GM19239 (cell line): ENCODE results near the gene ASH1L.
A peak's percentile ranks its signal among the peaks of the same experiment; 100 is the strongest.
"Not testable (repeated sequence)": the region's sequence is repeated elsewhere in the genome, so short reads cannot be mapped to it uniquely, and the experiment has no call there.

ENCODE experiments used
- DNase-seq: peaks from one replicate; pipeline ENCODE4 v3.0.0; 2011; ENCODE audit warnings: low spot score; ENCODE audit not compliant: insufficient read length
- FAIRE-seq: peaks from 2 replicates; lab custom pipeline; 2011; peaks lifted over from hg19 to GRCh38; lab: Jason Lieb, UNC

ASH1L gene

DNA sequence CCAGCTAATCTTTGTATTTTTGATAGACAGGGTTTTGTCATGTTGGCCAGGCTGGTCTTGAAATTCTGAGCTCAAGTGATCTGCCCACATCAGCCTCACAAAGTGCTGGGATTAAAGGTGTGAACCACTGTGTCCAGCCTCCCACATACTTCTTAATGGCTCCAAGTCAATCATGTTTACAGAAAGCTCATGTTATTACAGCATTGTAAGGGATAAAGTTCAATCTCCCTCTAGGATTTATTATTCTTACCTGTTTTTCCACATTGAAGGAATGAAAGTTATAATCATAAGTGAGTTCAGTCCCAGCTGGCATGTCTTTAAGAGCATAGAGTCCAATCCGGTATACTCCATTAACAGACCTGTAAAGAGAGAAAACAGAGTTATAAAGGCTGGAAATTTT is 202.6 kb downstream of the ASH1L start:
- DNase-seq (no peak), FAIRE-seq (no peak)

DNA sequence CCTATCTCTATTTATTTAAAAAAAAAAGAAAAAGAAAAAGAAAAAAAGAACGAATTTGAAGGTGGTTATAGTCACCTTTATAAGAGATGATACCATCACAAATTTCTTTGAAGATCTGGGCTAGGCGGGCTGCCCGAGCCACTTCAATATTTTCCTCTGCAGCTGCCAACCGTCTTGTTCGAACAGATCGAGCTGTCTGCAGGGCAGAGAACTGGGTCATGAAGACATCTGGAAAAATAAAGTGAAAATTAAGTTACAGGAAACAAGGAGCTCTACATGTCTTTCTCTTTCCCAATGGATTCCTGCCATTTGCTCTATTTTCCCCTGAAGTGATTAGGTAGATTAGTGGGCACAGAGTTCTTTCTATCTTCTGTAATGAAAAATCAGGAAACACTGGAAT is 210.0 kb downstream of the ASH1L start:
- no peak for DNase-seq
- FAIRE-seq = no peak

DNA sequence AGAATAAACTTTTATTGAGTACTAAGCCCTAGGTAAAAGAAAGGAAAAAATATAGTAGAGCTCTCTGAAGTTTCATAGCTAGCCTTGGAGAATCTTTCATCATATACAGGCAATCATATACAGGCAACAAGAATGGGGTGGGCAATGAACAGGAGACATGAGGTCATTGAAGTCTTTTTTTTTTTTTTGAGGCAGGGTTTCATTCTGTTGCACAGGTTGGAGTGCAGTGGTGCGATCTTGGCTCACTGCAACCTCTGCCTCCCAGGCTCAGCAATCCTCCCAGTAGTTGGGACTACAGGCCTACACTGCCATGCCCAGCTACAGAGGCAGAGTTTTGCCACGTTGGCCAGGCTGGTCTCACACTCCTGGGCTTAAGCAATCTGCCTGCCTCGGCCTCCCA is 219.8 kb downstream of the ASH1L start:
- FAIRE-seq (no peak), DNase-seq (no peak)

DNA sequence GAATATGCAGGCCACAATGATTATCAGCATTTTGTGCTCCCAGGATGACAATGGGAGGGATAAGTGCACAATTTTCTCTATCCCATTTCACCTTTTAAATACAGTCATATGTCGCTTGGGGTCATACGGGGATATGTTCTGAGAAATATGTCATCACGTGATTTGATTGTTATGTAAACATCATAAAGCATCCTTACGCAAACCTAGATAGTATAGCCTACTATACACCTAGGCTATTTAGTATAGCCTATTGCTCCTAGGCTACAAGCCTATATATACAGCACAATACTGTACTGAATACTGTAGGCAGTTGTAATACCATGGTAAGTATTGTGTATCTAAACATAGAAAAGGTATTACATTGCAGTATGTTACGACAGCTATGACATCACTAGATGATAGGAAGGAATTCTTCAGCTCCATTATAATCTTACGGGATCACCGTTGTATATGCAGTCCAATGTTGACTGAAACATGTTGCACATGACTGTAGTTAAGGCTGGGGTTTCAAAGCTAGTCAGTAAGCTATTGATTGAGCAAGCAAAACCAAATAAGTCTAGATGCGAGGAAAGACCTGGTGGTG is 223.0 kb downstream of the ASH1L start:
- FAIRE-seq = no peak
- no peak for DNase-seq

DNA sequence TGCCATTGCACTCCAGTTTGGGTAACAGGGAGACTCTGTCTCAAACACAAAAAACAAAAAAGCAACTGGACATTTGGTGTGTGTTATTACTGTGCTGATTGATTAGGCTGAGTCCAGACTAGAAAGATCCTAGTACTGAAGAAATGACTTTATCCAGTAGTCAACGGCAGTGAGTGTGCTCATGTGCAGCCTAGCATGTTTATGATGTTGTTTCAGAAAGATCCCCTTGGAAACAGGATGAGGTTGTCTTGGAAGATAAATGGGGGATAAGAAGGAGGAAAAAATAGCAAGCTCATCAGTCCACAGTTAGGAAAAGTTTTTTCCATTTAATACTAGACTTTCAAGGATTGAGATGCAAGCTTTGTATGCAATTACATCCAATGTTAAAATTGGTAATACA is 227.6 kb downstream of the ASH1L start:
- no peak for FAIRE-seq
- no peak for DNase-seq

DNA sequence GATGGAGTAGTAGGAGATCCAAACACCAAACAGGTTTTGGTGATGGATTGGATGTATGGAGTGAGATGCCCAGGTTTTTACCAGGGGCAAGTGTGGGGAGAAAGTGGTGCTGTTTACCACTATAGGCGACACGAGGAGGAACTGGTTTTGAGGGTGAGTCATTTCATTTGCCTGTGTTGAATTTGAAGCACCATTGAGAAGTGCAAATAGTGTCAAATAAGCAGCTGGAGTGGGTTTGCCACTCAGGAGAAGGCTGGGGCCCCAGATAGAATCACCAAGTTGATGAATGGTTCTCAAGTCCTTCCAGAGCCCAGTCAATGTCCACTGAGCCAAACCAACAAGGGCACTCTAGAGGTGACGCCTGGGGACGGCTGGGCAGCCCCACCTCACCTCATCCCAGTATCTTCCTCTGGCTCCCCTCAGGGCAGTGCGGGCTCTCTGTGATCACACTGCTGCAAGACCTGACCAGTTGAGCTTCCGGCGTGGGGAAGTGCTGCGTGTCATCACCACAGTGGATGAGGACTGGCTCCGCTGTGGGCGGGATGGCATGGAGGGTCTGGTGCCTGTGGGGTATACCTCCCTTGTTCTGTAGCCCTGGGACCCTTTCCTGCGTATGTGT is 232.5 kb downstream of the ASH1L start:
- DNase-seq (no peak), FAIRE-seq (no peak)

DNA sequence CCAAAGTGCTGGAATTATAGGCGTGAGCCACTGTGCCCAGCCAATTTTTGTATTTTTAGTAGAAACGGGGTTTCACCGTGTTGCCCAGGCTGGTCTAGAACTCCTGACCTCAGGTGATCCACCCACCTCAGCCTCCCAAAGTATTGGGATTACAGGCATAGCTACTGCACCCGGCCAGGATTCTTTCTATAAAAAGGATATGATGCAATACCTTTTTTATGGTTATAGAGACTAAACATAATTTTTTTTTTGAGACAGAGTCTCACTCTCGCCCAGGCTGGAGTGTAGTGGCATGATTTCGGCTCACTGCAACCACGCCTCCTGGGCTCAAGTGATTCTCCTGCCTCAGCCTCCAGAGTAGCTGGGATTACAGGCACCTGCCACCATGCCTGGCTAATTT is 233.7 kb downstream of the ASH1L start:
- not testable (repeated sequence) for DNase-seq, FAIRE-seq

DNA sequence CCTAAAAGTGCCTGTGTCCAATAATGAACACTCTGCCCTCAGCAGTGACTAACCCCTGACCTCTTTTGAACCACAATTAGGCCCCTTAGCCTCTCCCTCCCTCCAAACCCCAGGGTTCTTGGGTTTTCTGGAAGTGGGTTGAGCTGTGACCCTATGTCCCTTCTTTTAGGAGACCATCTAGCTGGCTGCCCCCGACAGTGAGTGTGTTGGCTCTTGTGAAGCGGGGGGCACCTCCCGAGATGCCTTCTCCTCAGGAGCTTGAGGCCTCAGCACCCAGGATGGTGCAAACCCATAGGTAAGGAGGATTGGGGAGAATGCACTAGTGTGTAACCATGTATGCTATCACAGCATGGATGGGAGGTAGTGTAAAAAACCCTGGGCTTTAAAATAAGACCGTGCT is 234.6 kb downstream of the ASH1L start:
- DNase-seq = no peak
- no peak for FAIRE-seq

DNA sequence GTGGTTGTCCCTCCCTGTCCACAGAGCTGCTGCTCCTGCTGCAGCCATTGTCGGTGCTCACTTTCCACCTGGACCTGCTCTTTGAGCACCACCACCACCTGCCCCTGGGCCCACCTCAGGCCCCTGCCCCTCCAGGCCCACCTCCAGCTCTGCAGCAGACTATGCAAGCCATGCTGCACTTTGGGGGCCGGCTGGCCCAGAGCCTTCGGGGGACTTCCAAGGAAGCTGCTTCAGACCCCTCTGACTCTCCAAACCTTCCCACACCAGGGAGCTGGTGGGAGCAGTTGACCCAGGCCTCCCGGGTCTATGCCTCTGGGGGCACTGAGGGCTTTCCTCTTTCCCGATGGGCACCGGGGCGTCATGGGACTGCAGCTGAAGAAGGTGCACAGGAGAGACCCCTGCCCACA is 236.0 kb downstream of the ASH1L start:
- no peak for FAIRE-seq

DNA sequence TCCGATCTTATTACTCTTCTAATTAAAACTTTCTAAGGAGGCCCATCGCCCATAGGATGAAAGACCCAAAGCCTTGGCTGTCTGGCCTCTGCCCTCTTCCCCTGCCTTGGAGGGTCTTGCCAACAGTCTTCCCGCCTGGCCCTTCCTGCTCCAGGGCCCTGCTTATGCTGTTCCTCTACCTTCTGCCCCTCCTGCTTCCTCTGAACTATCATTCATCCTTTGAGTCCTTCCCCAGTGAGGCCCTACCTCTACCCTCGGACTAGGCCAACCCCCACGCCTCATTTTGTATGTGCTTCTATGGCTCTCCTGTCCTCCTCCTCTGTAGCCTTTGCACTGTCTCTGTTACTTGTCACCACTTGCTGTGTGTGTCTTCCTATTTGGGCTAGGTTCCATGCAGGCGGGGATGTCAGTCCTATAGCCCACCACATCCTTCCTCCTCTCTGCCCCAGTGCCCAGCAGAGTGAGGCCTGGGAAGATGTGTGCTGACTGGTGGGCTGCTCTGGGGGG is 236.5 kb downstream of the ASH1L start:
- peak; percentile 56 for FAIRE-seq
- no peak for DNase-seq

More for the DNA sequence above, 236.0 kb downstream of the ASH1L start:
- no peak for DNase-seq

DNA sequence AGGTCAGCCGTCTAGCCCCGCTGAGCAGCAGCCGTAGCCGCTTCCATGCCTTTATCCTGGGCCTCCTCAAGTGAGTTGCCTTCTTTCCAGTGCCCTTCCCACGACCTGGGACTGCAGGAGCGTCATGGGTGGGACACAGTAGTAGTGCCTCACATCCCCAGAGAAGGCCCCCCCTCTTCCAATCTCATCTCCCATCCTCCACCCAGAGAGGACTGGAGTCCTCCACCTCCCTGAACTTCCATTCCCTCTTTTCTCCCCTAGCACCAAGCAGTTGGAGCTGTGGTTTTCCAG is 237.1 kb downstream of the ASH1L start:
- FAIRE-seq = no peak
- no peak for DNase-seq

DNA sequence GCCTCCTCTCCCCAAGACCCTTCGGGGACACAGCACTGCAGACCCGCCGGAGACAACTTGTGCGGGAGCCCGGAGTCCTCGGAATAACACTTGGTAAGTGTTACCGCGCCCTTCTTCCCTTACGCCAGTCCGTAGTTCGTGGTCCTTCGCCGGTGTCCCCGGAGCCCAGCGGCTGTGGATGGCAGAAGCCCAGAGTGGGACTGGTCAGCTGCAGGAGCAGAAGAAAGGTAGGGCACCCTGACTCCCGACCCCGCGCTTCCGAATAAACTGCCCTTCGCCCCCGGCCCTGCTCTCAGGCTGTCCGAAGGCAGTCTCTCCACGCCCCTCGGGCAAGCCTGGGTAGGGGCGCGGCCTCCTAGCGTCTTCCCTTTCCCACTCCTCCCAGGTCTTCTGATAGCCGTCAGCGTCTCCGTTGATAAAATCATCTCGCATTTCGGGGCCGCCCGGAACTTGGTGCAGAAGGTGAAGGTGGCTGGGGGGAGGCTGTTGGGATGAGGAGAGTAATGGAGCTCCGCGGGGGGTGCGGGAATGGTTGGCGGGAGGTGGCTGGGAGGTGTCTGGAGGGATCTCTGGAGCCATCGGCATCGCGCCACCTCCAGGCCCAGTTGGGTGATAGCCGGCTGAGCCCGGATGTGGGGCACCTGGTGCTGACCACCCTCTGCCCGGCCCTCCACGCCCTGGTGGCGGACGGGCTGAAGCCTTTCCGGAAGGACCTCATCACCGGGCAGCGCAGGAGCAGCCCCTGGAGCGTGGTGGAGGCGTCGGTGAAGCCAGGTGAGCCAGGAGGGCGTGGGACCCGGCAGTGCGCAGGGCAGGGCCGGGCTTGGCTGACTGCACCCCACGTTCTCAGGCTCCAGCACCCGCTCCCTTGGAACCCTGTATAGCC is 237.6 kb downstream of the ASH1L start:
- no peak for FAIRE-seq

DNA sequence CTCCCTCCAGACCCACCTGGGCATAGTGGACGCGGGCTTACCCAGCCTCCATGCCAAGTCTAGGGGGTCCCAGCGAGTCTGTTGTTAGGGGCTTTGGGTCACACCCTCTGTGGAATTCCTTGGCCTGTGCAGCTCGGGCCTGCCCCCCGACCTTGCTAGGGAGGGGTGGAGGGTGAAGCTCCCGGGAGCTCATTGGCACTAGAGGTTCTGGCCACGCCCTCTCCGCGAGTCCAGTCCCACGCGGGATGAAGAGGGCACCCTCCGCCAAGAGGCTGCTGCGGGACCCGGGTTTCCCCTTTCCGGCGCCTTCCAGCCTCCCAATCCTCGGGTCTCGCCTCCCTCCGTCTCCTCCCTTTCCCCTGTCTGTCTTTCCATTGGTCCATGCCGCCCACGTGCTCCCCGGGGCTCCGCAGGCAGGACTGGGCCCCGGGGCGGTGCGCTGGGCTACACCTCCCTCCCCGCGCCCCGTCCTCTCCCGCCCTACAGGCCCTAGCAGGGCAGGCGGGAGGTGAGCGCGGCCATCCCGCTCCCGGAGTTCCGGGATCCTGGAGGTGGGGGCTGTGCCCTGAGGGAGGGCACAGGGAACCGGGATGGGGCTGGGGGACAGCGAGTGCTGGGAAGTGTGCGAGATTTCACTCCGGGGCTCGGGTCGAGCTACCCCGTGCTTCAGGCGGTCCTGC is 238.4 kb downstream of the ASH1L start:
- DNase-seq = peak; percentile 87
- peak; percentile 95 for FAIRE-seq

More for the DNA sequence above, 237.6 kb downstream of the ASH1L start:
- peak; percentile 23 for DNase-seq

DNA sequence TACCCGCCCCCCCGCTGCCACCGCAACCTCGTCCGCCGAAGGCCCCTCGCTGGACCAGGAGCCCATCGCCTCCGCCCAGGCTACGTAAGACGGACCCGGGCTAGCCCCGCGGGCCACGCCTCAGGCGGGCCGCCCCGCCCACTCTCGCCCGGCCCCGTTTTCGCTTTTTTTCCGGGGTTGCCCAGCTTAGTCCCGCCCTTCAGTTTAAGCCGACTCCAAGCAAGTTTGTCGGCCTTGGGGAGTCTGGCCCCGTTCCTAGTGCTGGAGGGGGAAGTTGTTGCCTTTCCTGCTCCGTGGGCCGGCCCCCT is 238.9 kb downstream of the ASH1L start:
- DNase-seq (peak; percentile 64), FAIRE-seq (no peak)

DNA sequence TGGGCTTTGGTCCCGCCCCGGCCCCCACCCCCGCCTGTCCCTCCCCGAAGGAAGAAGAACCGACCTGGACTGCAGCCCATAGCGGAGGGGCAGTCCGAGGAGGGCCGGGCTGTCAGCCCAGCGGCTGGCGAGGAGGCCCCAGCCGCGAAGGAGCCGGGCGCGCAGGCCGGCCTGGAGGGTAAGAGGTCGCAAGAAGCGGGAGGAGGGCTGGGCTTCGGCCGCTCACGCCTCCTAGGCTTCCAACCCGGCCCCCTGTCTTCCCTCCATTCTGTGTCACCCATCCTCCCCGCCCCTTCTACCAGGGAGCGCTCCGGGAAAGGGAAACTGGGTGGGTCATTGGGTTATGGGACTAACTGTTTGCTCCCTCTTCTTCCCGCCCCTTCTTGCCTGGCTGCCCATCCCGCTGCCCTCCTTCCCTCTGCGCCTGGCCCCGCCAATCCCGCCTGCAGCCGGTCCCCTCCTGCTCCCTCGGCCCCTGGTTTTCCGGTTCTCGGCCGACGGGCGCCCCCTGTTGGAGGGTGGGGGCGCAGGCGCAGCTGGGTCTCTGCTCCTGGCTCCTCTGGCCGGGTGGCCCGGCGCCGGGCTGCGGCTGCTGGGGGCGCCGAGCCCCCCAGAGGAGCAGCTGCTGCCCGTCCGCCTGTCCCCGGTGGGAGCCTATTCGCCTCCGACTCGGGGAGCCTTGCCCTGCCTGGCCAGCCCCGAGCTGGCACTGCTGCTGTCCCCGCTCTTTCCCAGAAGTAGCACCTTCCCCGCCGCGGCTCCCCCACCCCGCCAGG is 239.5 kb downstream of the ASH1L start:
- FAIRE-seq = peak; percentile 51

DNA sequence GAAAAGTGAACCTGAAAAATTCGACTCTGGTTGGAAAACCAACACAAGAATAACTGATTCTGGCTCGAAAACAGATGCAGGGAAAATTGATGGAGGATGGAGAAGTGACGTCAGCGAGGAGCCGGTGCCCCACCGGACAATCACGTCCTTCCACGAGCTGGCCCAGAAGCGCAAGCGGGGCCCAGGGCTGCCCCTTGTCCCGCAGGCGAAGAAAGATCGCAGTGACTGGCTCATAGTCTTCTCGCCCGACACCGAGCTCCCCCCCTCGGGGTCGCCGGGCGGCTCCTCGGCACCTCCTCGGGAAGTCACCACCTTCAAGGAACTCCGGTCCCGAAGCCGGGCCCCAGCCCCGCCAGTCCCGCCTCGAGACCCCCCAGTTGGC is 240.0 kb downstream of the ASH1L start:
- DNase-seq = no peak
- FAIRE-seq = no peak

More for the DNA sequence above, 239.5 kb downstream of the ASH1L start:
- peak; percentile 66 for DNase-seq

DNA sequence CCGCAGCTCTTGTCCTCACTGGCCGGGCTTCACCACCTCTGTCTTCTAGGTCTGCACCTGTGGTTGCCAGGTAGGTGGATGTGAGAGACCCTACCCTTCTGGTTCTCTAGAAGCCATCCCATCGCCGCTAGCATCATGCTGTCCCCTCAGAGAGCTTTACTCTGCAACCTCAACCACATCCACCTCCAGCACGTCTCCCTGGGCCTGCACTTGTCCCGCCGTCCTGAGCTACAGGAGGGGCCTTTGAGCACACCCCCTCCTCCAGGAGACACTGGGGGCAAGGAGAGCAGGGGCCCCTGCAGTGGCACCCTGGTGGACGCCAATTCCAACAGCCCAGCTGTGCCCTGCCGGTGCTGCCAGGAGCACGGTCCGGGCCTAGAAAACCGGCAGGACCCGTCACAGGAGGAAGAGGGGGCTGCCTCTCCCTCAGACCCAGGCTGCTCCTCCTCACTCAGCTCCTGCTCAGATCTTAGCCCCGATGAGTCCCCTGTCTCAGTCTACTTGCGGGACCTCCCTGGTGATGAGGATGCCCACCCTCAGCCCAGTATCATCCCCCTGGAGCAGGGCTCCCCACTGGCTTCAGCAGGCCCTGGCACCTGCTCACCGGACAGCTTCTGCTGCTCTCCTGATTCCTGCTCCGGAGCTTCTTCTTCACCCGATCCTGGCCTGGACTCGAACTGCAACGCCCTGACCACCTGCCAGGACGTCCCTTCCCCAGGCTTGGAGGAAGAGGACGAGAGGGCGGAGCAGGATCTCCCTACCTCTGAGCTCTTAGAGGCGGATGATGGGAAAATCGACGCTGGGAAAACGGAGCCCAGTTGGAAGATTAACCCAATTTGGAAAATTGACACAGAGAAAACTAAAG is 240.7 kb downstream of the ASH1L start:
- FAIRE-seq (no peak), DNase-seq (no peak)

DNA sequence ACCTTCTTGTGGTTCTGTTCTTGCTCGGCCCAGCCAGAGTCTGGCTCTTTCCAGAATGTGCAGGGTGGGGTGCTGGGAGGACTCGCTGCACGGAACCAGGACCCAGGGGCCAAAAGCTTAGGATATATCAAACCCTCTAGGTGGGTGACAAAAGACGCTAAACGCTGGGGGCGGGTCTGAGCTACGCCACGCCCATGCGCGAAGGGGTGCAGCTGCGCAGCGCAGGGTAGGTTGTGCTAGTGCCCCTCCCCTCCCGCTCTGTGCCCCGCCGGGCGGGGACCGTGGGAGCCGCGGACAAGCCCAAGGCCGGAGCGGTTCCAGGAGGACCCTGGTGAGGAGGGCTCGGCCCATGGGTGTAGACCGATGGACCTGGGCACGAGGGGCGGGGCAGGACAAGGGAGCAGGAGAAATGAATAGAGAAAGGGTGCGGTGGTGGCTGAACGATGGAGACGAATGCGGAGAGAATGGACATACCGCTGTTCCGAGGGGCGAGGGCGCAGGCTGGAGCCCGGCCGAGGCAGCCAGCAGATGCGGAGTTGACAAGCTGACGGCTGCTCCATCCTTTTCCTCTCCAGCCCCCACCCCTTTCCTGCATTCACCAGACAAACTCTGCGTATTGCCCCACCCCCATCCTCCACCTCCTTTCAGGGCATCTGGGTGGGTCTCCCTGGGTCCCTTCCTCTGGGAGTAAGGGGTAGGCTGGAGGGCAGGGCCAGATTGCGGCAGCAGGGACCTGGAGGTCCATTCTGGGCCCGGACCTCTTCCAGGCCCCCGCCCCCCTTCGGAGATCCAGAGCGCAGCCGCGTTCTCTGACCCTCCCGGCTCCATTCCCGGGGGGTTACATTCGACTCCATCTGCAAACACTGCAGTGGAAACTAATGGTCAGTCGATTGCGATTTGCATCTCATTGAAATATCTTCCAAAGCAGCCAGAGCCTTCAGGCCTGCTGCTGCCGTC is 241.7 kb downstream of the ASH1L start, which contains the start of gene RUSC1:
TSS of gene RUSC1 (plus strand) at position 234 of the 957 bp plus-strand sequence. CDS start 880 bp downstream, outside the sequence.
- DNase-seq (peak; percentile 52), FAIRE-seq (peak; percentile 4)
